Sigmoid colon (tissue), 4 donors: ENCODE data around the gene RPL36AL.
"Not testable (repeated sequence)": the region's sequence is repeated elsewhere in the genome, so short reads cannot be mapped to it uniquely, and the experiment has no call there.

ENCODE experiments used
- CTCF ChIP-seq, 4 experiments: fragments of 450-650 bp in 3 of 4; fragments of 200-600 bp in 1 of 4; IDR thresholded peaks; one replicate each; pipeline ENCODE4 v1.5.1; 2016 to 2019; ENCODE audit warnings: antibody characterized with exemption in 4 of 4, mild to moderate bottlenecking in 3 of 4, moderate library complexity in 2 of 4
- EP300 ChIP-seq, 4 donors: sonication (generic); formaldehyde crosslinking; IDR thresholded peaks; one replicate each; pipeline ENCODE4 v1.6.1; 2017; ENCODE audit warnings: antibody characterized with exemption in 4 of 4

GRCh38 chr14:49584981-49585640, 35.3 kb downstream of the RPL36AL start:
- not testable (repeated sequence) for TF ChIP-seq CTCF, EP300 (IDR thresholded peaks at IDR 0.05)
